GM12878 (cell line): ENCODE data around the gene NMRK2. TPM values are rescaled to one million over a fixed set of nuclear protein-coding genes. Genes with fewer than 3 reads are reported as not detected.

Source experiments
- DPF2 ChIP-seq: fragments of 450-650 bp; IDR thresholded peaks from 2 replicates; pipeline ENCODE4 v1.6.1; 2017; ENCODE audit warnings: mild to moderate bottlenecking
- FOXM1 ChIP-seq: IDR thresholded peaks from 2 replicates; pipeline ENCODE4 v1.6.1; 2012; ENCODE audit warnings: low read depth, mild to moderate bottlenecking, inconsistent platforms, low read length, moderate library complexity
- IKZF1 ChIP-seq: fragments of 450-650 bp; conservative IDR thresholded peaks from 2 replicates; pipeline ENCODE4 v1.6.1; 2017; ENCODE audit warnings: antibody characterized with exemption, mild to moderate bottlenecking
- IKZF2 ChIP-seq, 2 experiments: fragments of 450-650 bp; IDR thresholded peaks; 2 replicates each; pipeline ENCODE4 v1.6.1; 2017; ENCODE audit warnings: mild to moderate bottlenecking in 2 of 2, moderate library complexity in 2 of 2
- NRF1 ChIP-seq: conservative IDR thresholded peaks from 2 replicates; pipeline ENCODE4 v1.6.1; 2011; ENCODE audit warnings: mild to moderate bottlenecking, low read depth, low read length, improper control_type of control experiment
- POLR2AphosphoS5 ChIP-seq: IDR thresholded peaks from 2 replicates; pipeline ENCODE4 v1.6.1; 2011; ENCODE audit warnings: mild to moderate bottlenecking, low read length, inconsistent platforms
- POU2F2 ChIP-seq: IDR thresholded peaks from 3 replicates; pipeline ENCODE4 v1.6.1; 2011; ENCODE audit warnings: low read depth, mild to moderate bottlenecking, low read length, borderline replicate concordance
- RAD21 ChIP-seq: IDR thresholded peaks from 2 replicates; pipeline ENCODE4 v1.6.1; 2011; ENCODE audit warnings: mild to moderate bottlenecking, low read depth, low read length, moderate library complexity; ENCODE audit not compliant: insufficient read depth
- SMAD1 ChIP-seq: fragments of 450-650 bp; IDR thresholded peaks from 2 replicates; pipeline ENCODE4 v1.6.1; 2018; ENCODE audit warnings: mild to moderate bottlenecking, low read depth; ENCODE audit not compliant: partially characterized antibody
- SMARCA5 ChIP-seq: fragments of 450-650 bp; IDR thresholded peaks from 2 replicates; pipeline ENCODE4 v1.6.1; 2017; ENCODE audit warnings: mild to moderate bottlenecking
- SMC3 ChIP-seq: IDR thresholded peaks from 2 replicates; pipeline ENCODE4 v1.6.1; 2011; ENCODE audit warnings: low read length, improper control_type of control experiment, borderline replicate concordance
- STAT3 ChIP-seq: IDR thresholded peaks from 2 replicates; pipeline ENCODE4 v1.6.1; 2011; ENCODE audit warnings: low read depth, low read length, improper control_type of control experiment
- ZBTB33 ChIP-seq: fragments of 450-650 bp; IDR thresholded peaks from 2 replicates; pipeline ENCODE4 v1.6.1; 2017; ENCODE audit warnings: mild to moderate bottlenecking
- ZBTB4 ChIP-seq: fragments of 450-650 bp; formaldehyde crosslinking; IDR thresholded peaks from 2 replicates; pipeline ENCODE4 v1.4.0; 2022; ENCODE audit warnings: mild to moderate bottlenecking, moderate library complexity
- ZNF24 ChIP-seq: fragments of 450-650 bp; IDR thresholded peaks from 2 replicates; pipeline ENCODE4 v1.6.1; 2017; ENCODE audit warnings: antibody characterized with exemption, mild to moderate bottlenecking
- polyA plus RNA-seq, 11 experiments: library from polyadenylated mRNA; depleted of rRNA in 4 of 11; unstranded in 6 of 11; stranded (reverse) in 5 of 11; fragments of >200 nt; fragmentation: Nextera tagmentation in 4 of 11; fragmentation: Illumina TruSeq in 1 of 11; extraction: Ambion mirVana in 4 of 11; extraction: Trizol in 1 of 11; gene quantifications; 1 replicate in 1 of 11; 2 replicates in 10 of 11; pipeline versions ENCODE4 v1.2.1 to v1.2.3, GENCODE V29; 2011 to 2016; ENCODE audit warnings: inconsistent platforms in 2 of 11, missing spikeins in 2 of 11, low read depth in 1 of 11
- total RNA-seq, 4 experiments: library from RNA; depleted of rRNA in 3 of 4; stranded (reverse); fragments of >200 nt in 3 of 4; fragmentation: Illumina TruSeq in 1 of 4; extraction: Trizol in 1 of 4; gene quantifications; 2 replicates each; pipeline versions ENCODE4 v1.2.1 to v1.2.3, GENCODE V29; 2013 to 2021
- TF ChIP-seq, protein P1 (sequence below): fragments of 450-650 bp; IDR thresholded peaks from 2 replicates; pipeline ENCODE4 v1.6.1; 2017; ENCODE audit warnings: low read depth, mild to moderate bottlenecking, moderate library complexity
- TF ChIP-seq, protein P2 (sequence below): fragments of 450-650 bp; IDR thresholded peaks from 2 replicates; pipeline ENCODE4 v1.6.1; 2017; ENCODE audit warnings: mild to moderate bottlenecking, low read depth, inconsistent platforms; ENCODE audit not compliant: poor library complexity, severe bottlenecking
- TF ChIP-seq, protein P3 (sequence below): fragments of 450-650 bp; conservative IDR thresholded peaks from 2 replicates; pipeline ENCODE4 v1.6.1; 2017; ENCODE audit warnings: mild to moderate bottlenecking, moderate library complexity

NMRK2 gene
- total and polyA plus RNA-seq, 10 of the 15 experiments (the other 5 are each of a cell fraction or from before 2014, with no cell fraction given), result 0.14 to 0.15 TPM; not detected in 8

- 0 out of 2 replicates have a peak, but pooled peaks have one; percentile 24 for TF ChIP-seq ZBTB4 (CRISPR knock-in tag)
- TF ChIP-seq, protein P1, sequence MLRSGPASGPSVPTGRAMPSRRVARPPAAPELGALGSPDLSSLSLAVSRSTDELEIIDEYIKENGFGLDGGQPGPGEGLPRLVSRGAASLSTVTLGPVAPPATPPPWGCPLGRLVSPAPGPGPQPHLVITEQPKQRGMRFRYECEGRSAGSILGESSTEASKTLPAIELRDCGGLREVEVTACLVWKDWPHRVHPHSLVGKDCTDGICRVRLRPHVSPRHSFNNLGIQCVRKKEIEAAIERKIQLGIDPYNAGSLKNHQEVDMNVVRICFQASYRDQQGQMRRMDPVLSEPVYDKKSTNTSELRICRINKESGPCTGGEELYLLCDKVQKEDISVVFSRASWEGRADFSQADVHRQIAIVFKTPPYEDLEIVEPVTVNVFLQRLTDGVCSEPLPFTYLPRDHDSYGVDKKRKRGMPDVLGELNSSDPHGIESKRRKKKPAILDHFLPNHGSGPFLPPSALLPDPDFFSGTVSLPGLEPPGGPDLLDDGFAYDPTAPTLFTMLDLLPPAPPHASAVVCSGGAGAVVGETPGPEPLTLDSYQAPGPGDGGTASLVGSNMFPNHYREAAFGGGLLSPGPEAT, result peak; percentile 54; the same call in 1 of the 2 replicates
- no peak for TF ChIP-seq POLR2AphosphoS5
- TF ChIP-seq ZNF24, result peak; percentile 71; the same call in 1 of the 2 replicates
- TF ChIP-seq SMAD1, result peak; percentile 3
- TF ChIP-seq, protein P2, sequence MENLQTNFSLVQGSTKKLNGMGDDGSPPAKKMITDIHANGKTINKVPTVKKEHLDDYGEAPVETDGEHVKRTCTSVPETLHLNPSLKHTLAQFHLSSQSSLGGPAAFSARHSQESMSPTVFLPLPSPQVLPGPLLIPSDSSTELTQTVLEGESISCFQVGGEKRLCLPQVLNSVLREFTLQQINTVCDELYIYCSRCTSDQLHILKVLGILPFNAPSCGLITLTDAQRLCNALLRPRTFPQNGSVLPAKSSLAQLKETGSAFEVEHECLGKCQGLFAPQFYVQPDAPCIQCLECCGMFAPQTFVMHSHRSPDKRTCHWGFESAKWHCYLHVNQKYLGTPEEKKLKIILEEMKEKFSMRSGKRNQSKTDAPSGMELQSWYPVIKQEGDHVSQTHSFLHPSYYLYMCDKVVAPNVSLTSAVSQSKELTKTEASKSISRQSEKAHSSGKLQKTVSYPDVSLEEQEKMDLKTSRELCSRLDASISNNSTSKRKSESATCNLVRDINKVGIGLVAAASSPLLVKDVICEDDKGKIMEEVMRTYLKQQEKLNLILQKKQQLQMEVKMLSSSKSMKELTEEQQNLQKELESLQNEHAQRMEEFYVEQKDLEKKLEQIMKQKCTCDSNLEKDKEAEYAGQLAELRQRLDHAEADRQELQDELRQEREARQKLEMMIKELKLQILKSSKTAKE, result peak; percentile 51
- peak; percentile 79 for TF ChIP-seq RAD21
- peak; percentile 39; the same call in 1 of the 2 replicates for TF ChIP-seq FOXM1
- no peak for TF ChIP-seq POU2F2
- TF ChIP-seq STAT3, result no peak
- peak; percentile 40 to 59; a peak in 3 of 4 replicates for TF ChIP-seq IKZF2 (IDR thresholded peaks at IDR 0.05)
- peak; percentile 43 for TF ChIP-seq NRF1
- peak; percentile 59; the same call in 1 of the 2 replicates for TF ChIP-seq SMARCA5
- peak; percentile 55; the same call in 1 of the 2 replicates for TF ChIP-seq SMC3
- TF ChIP-seq ZBTB33, result no peak
- TF ChIP-seq IKZF1, result peak; percentile 67
- peak; percentile 91 for TF ChIP-seq DPF2
- TF ChIP-seq, protein P3, sequence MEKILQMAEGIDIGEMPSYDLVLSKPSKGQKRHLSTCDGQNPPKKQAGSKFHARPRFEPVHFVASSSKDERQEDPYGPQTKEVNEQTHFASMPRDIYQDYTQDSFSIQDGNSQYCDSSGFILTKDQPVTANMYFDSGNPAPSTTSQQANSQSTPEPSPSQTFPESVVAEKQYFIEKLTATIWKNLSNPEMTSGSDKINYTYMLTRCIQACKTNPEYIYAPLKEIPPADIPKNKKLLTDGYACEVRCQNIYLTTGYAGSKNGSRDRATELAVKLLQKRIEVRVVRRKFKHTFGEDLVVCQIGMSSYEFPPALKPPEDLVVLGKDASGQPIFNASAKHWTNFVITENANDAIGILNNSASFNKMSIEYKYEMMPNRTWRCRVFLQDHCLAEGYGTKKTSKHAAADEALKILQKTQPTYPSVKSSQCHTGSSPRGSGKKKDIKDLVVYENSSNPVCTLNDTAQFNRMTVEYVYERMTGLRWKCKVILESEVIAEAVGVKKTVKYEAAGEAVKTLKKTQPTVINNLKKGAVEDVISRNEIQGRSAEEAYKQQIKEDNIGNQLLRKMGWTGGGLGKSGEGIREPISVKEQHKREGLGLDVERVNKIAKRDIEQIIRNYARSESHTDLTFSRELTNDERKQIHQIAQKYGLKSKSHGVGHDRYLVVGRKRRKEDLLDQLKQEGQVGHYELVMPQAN, result peak; percentile 60; the same call in 1 of the 2 replicates
Observed at GRCh38 chr19:3986260-3987041, 53.6 kb downstream of the NMRK2 start (continued).
